ENCODE measurements around the gene BRD4.

BRD4 gene

DNA sequence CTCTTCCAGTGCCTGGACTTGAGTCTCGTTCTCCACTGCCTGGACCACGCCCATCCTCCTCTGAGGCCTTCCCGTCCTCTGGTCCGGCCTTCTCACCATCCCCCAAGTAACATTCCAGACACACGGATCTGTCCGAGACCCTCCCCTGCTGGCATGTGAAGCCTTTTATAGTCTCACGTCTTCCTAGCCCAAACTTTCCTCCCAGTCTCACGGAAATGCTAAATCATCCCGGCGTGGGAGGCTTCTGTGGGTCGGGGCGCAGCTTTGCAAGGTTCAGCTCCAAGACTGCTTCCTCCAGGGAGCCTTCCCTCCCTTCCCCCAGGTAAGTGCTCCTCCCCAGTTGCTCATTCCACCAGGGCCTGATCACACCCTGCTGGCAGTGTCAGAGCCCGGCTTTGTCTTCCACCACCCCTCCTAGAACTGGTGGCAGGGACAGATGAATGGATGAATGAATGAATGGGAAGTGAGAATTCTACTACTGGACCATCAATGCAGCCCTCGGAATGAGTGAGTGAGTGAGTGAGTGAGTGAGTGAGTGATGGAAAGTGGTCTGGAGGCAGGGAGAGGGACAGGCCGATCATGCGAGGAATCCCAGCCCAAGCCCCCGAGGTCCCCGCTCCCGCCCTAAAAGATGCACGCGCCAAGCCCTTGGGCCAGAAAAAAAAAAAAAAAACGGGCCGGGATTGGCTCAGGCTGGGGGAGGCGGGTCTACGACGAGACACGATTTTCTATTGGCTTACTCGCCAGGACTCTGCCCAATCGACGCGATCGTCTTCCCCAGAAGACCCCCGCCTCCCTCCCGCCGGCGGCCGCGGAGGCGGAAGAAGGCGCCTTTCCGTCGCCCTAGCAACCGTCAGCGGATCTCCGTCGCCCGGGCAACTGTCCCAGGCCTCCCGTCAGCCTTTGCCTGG lies 109.3 kb downstream of the BRD4 start:
- no peaks in the 10 kb centered on the region for H3K36me3 ChIP-seq (ENCODE audit: control insufficient read depth in 4 of 4, insufficient read depth in 4 of 4, low read length in 3 of 4)
- POLR2A ChIA-PET, result no interaction called here
- peaks cover 0 to 12% (median 12%) of the 10 kb centered on the region in 4 experiments for H3K4me1 ChIP-seq (ENCODE audit: control extremely low read depth in 1 of 4, control insufficient read depth in 4 of 4, insufficient read depth in 4 of 4, low read length in 3 of 4)
- CTCF ChIA-PET, result no interaction called here
- WGBS (ENCODE audit: insufficient coverage), result 1% methylated on average over 41 of the region's 48 CpGs
- H3K27me3 ChIP-seq (replicated peaks in 2 of 5; ENCODE audit: control insufficient read depth in 4 of 5, insufficient read depth in 5 of 5, low read length in 4 of 5), result peaks cover 0 to 12% (median 4%) of the 10 kb centered on the region in 5 experiments
- H3K9me3 ChIP-seq (ENCODE audit: control extremely low read depth in 1 of 5, control insufficient read depth in 4 of 5, insufficient read depth in 2 of 5, low read depth in 1 of 5, low read length in 4 of 5), result no peaks in the 10 kb centered on the region
- peak; percentile 92 to 96 (median 96) for DNase-seq
- H3K27ac ChIP-seq (ENCODE audit: insufficient read depth in 1 of 2, low read depth in 1 of 2, low read length in 2 of 2, poor library complexity in 1 of 2, severe bottlenecking in 2 of 2), result no peak overlapping the region
- peak overlapping the region; percentile 32 to 82 (median 61) for H3K4me3 ChIP-seq (ENCODE audit: control insufficient read depth in 1 of 7, extremely low read depth in 1 of 7, insufficient read depth in 4 of 7, low read depth in 2 of 7, low read length in 6 of 7)

DNA sequence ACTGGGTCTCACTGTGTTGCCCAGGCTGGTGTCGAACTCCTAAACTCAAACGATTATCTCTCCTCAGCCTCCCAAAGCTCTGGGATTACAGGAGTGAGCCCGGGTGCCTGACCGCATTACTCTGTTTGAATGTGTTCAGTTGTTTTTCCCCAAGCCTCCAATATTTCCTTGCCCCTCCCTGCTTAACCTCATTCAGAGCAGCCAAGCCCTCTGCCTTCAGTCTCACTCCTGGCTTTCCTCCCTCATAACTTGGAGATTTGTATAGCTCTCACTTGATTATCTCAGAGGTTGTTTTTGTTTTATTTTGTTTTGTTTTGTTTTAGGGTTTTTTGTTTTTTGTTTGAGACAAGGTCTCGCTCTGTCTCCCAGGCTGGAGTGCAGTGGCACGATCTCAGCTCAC lies 111.5 kb downstream of the BRD4 start:
- H3K9me3 ChIP-seq (ENCODE audit: control extremely low read depth in 1 of 5, control insufficient read depth in 4 of 5, insufficient read depth in 2 of 5, low read depth in 1 of 5, low read length in 4 of 5), result no peaks in the 10 kb centered on the region
- H3K36me3 ChIP-seq (ENCODE audit: control insufficient read depth in 4 of 4, insufficient read depth in 4 of 4, low read length in 3 of 4), result no peaks in the 10 kb centered on the region
- H3K4me3 ChIP-seq (ENCODE audit: control insufficient read depth in 1 of 7, extremely low read depth in 1 of 7, insufficient read depth in 4 of 7, low read depth in 2 of 7, low read length in 6 of 7), result no peak overlapping the region
- no peak for DNase-seq
- no peak overlapping the region for H3K27ac ChIP-seq (ENCODE audit: insufficient read depth in 1 of 2, low read depth in 1 of 2, low read length in 2 of 2, poor library complexity in 1 of 2, severe bottlenecking in 2 of 2)
- peaks cover 0 to 12% (median 12%) of the 10 kb centered on the region in 4 experiments for H3K4me1 ChIP-seq (ENCODE audit: control extremely low read depth in 1 of 4, control insufficient read depth in 4 of 4, insufficient read depth in 4 of 4, low read length in 3 of 4)
- ChIA-PET CTCF (interaction anchor here (0.9 kb wide), 1 partner anchor 38 kb away, joined by 3 read pairs; no protein-coding TSS in a partner anchor), POLR2A (no interaction called here)
- peaks cover 0 to 12% (median 4%) of the 10 kb centered on the region in 5 experiments for H3K27me3 ChIP-seq (replicated peaks in 2 of 5; ENCODE audit: control insufficient read depth in 4 of 5, insufficient read depth in 5 of 5, low read length in 4 of 5)
- 86% methylated on average over 4 of the region's 6 CpGs for WGBS (ENCODE audit: insufficient coverage)

DNA sequence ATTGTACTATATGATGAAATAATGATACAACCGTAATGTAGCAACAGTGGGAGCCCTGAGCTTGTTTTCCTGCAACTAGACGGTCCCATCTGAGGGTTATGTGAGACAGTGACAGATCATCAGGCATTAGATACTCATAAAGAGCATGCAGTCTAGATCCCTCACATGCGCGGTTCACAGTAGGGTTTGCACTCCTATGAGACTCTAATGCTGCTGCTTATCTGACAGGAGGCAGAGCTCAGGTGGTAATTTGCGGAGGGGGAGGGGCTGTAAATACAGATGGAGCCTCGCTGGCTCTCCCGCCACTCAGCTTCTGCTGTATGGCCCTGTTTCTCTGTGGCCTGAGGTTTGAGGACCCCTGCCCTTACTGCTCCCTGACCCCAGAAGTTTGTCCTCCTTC lies 113.8 kb downstream of the BRD4 start:
- H3K4me3 ChIP-seq (ENCODE audit: control insufficient read depth in 1 of 7, extremely low read depth in 1 of 7, insufficient read depth in 4 of 7, low read depth in 2 of 7, low read length in 6 of 7), result no peak overlapping the region
- H3K27me3 ChIP-seq (replicated peaks in 2 of 5; ENCODE audit: control insufficient read depth in 4 of 5, insufficient read depth in 5 of 5, low read length in 4 of 5), result peaks cover 0 to 12% (median 2%) of the 10 kb centered on the region in 5 experiments
- no peak overlapping the region for H3K27ac ChIP-seq (ENCODE audit: insufficient read depth in 1 of 2, low read depth in 1 of 2, low read length in 2 of 2, poor library complexity in 1 of 2, severe bottlenecking in 2 of 2)
- no peak for DNase-seq
- H3K36me3 ChIP-seq (ENCODE audit: control insufficient read depth in 4 of 4, insufficient read depth in 4 of 4, low read length in 3 of 4), result no peaks in the 10 kb centered on the region
- POLR2A ChIA-PET, result no interaction called here
- CTCF ChIA-PET, result interaction anchor here (1.5 kb wide), 1 partner anchor 10 kb away, joined by 4 read pairs; no protein-coding TSS in a partner anchor
- H3K9me3 ChIP-seq (ENCODE audit: control extremely low read depth in 1 of 5, control insufficient read depth in 4 of 5, insufficient read depth in 2 of 5, low read depth in 1 of 5, low read length in 4 of 5), result no peaks in the 10 kb centered on the region
- peaks cover 0 to 7% (median 6%) of the 10 kb centered on the region in 4 experiments for H3K4me1 ChIP-seq (ENCODE audit: control extremely low read depth in 1 of 4, control insufficient read depth in 4 of 4, insufficient read depth in 4 of 4, low read length in 3 of 4)
- 92% methylated on average over 7 of the region's 7 CpGs for WGBS (ENCODE audit: insufficient coverage)

- 100% methylated on average over 2 of the region's 7 CpGs for WGBS (ENCODE audit: insufficient coverage)
Observed at GRCh38 chr19:15216363-15216762, 116.0 kb downstream of the BRD4 start.

DNA sequence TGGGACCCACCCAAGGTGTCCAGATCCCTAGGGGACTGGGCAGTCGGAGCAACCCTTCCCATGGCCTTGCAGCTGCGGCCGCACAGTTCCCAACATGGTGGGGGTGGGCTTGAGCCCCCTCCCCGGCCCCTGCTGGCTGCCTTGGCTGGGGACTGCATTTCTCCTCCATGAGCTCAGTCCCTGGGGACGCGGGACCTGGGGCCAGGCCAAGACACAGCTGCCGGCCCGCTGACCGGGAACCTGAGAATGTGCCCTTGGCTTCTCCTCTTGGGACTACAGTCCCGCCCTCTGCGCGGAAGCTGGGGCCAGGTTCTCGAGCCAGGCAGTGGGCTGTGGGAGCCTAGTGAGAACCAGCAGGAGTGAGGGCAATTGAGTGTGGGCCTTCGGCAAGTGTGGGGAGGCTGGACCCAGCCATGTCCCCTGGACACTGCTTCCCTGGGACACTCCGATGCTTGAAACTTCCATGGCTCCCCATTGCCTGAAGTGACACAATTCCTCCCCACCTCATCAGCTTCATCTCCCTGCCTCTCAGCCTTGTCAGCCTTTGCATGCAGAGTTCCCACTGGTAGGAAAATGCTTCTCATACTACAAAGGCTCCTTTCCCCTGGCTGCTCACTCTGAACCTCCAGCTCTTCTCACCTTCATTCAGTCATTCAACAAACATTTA lies 118.5 kb downstream of the BRD4 start:
- no peak overlapping the region for H3K4me3 ChIP-seq (ENCODE audit: control insufficient read depth in 1 of 7, extremely low read depth in 1 of 7, insufficient read depth in 4 of 7, low read depth in 2 of 7, low read length in 6 of 7)
- DNase-seq, result no peak
- peaks cover 2 to 18% (median 7%) of the 10 kb centered on the region in 4 experiments for H3K4me1 ChIP-seq (ENCODE audit: control extremely low read depth in 1 of 4, control insufficient read depth in 4 of 4, insufficient read depth in 4 of 4, low read length in 3 of 4)
- 97% methylated on average over 13 of the region's 15 CpGs for WGBS (ENCODE audit: insufficient coverage)
- H3K36me3 ChIP-seq (ENCODE audit: control insufficient read depth in 4 of 4, insufficient read depth in 4 of 4, low read length in 3 of 4), result no peaks in the 10 kb centered on the region
- ChIA-PET CTCF (no interaction called here), POLR2A (no interaction called here)
- H3K27me3 ChIP-seq (replicated peaks in 2 of 5; ENCODE audit: control insufficient read depth in 4 of 5, insufficient read depth in 5 of 5, low read length in 4 of 5), result peaks cover 0 to 2% (median 0%) of the 10 kb centered on the region in 5 experiments
- H3K9me3 ChIP-seq (ENCODE audit: control extremely low read depth in 1 of 5, control insufficient read depth in 4 of 5, insufficient read depth in 2 of 5, low read depth in 1 of 5, low read length in 4 of 5), result no peaks in the 10 kb centered on the region
- H3K27ac ChIP-seq (ENCODE audit: insufficient read depth in 1 of 2, low read depth in 1 of 2, low read length in 2 of 2, poor library complexity in 1 of 2, severe bottlenecking in 2 of 2), result no peak overlapping the region

More at GRCh38 chr19:15216363-15216762, 116.0 kb downstream of the BRD4 start:
- Histone ChIP-seq H3K4me3 (ENCODE audit: control insufficient read depth in 1 of 7, extremely low read depth in 1 of 7, insufficient read depth in 4 of 7, low read depth in 2 of 7, low read length in 6 of 7) (no peak overlapping the region), H3K36me3 (ENCODE audit: control insufficient read depth in 4 of 4, insufficient read depth in 4 of 4, low read length in 3 of 4) (no peaks in the 10 kb centered on the region), H3K4me1 (ENCODE audit: control extremely low read depth in 1 of 4, control insufficient read depth in 4 of 4, insufficient read depth in 4 of 4, low read length in 3 of 4) (peaks cover 0 to 3% (median 0%) of the 10 kb centered on the region in 4 experiments), H3K27ac (ENCODE audit: insufficient read depth in 1 of 2, low read depth in 1 of 2, low read length in 2 of 2, poor library complexity in 1 of 2, severe bottlenecking in 2 of 2) (no peak overlapping the region), H3K27me3 (replicated peaks in 2 of 5; ENCODE audit: control insufficient read depth in 4 of 5, insufficient read depth in 5 of 5, low read length in 4 of 5) (peaks cover 0 to 2% (median 0%) of the 10 kb centered on the region in 5 experiments), H3K9me3 (ENCODE audit: control extremely low read depth in 1 of 5, control insufficient read depth in 4 of 5, insufficient read depth in 2 of 5, low read depth in 1 of 5, low read length in 4 of 5) (no peaks in the 10 kb centered on the region)
- no peak for DNase-seq
- POLR2A ChIA-PET, result interaction anchor here (0.6 kb wide), 1 partner anchor 26 kb away, joined by 4 read pairs; no protein-coding TSS in a partner anchor
- CTCF ChIA-PET, result interaction anchor here (1.0 to 1.3 kb wide), 3 partner anchors 15 to 42 kb away, joined by 3 read pairs; no protein-coding TSS in a partner anchor

- Histone ChIP-seq H3K4me3 (ENCODE audit: control insufficient read depth in 1 of 7, extremely low read depth in 1 of 7, insufficient read depth in 4 of 7, low read depth in 2 of 7, low read length in 6 of 7) (no peak overlapping the region), H3K27ac (ENCODE audit: insufficient read depth in 1 of 2, low read depth in 1 of 2, low read length in 2 of 2, poor library complexity in 1 of 2, severe bottlenecking in 2 of 2) (no peak overlapping the region), H3K9me3 (ENCODE audit: control extremely low read depth in 1 of 5, control insufficient read depth in 4 of 5, insufficient read depth in 2 of 5, low read depth in 1 of 5, low read length in 4 of 5) (no peaks in the 10 kb centered on the region), H3K36me3 (ENCODE audit: control insufficient read depth in 4 of 4, insufficient read depth in 4 of 4, low read length in 3 of 4) (no peaks in the 10 kb centered on the region), H3K27me3 (replicated peaks in 2 of 5; ENCODE audit: control insufficient read depth in 4 of 5, insufficient read depth in 5 of 5, low read length in 4 of 5) (no peaks in the 10 kb centered on the region), H3K4me1 (ENCODE audit: control extremely low read depth in 1 of 4, control insufficient read depth in 4 of 4, insufficient read depth in 4 of 4, low read length in 3 of 4) (peaks cover 2 to 18% (median 7%) of the 10 kb centered on the region in 4 experiments)
- 93% methylated on average over 6 of the region's 12 CpGs for WGBS (ENCODE audit: insufficient coverage)
- ChIA-PET POLR2A (no interaction called here), CTCF (interaction anchor here (1.6 kb wide), 1 partner anchor 39 kb away, joined by 3 read pairs; no protein-coding TSS in a partner anchor)
- no peak for DNase-seq
Observed at GRCh38 chr19:15212711-15213110, 119.6 kb downstream of the BRD4 start.
